ENCODE data around the gene ACBD5.

GRCh38 chr10:27285093-27285492, 44.5 kb upstream of the ACBD5 start:
- TF ChIP-seq, protein P1, sequence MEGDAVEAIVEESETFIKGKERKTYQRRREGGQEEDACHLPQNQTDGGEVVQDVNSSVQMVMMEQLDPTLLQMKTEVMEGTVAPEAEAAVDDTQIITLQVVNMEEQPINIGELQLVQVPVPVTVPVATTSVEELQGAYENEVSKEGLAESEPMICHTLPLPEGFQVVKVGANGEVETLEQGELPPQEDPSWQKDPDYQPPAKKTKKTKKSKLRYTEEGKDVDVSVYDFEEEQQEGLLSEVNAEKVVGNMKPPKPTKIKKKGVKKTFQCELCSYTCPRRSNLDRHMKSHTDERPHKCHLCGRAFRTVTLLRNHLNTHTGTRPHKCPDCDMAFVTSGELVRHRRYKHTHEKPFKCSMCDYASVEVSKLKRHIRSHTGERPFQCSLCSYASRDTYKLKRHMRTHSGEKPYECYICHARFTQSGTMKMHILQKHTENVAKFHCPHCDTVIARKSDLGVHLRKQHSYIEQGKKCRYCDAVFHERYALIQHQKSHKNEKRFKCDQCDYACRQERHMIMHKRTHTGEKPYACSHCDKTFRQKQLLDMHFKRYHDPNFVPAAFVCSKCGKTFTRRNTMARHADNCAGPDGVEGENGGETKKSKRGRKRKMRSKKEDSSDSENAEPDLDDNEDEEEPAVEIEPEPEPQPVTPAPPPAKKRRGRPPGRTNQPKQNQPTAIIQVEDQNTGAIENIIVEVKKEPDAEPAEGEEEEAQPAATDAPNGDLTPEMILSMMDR (IDR thresholded peaks at IDR 0.05): peak in 4 of 7 experiments; percentile 18 to 41 (median 30)
- TF ChIP-seq POLR2A (IDR thresholded peaks at IDR 0.05): no peak

Data from body of pancreas (tissue), 4 donors.